Suprapubic skin (tissue), 4 donors: ENCODE data around the gene KLKB1. TPM values are rescaled to one million over a fixed set of nuclear protein-coding genes. Genes with fewer than 3 reads are reported as not detected.

Experiments
- DNase-seq, 2 donors: peaks; one replicate each; pipeline ENCODE4 v3.0.0-alpha.2; 2019; ENCODE audit warnings: low spot score in 2 of 2
- H3K27ac ChIP-seq: fragments of 200-600 bp; sonication (generic); one replicate; pipeline ENCODE4 v1.5.1; 2019
- H3K27me3 ChIP-seq: fragments of 200-600 bp; sonication (generic); one replicate; pipeline ENCODE4 v1.5.1; 2019
- H3K36me3 ChIP-seq: fragments of 200-600 bp; sonication (generic); one replicate; pipeline ENCODE4 v1.5.1; 2019
- H3K4me1 ChIP-seq: fragments of 200-600 bp; sonication (generic); one replicate; pipeline ENCODE4 v1.5.1; 2019
- H3K4me3 ChIP-seq: fragments of 200-600 bp; sonication (generic); one replicate; pipeline ENCODE4 v1.5.1; 2019; ENCODE audit warnings: mild to moderate bottlenecking
- H3K9me3 ChIP-seq: fragments of 200-600 bp; sonication (generic); one replicate; pipeline ENCODE4 v1.5.1; 2019
- CTCF ChIP-seq, 2 donors: fragments of 200-600 bp in 1 of 2; fragments of 450-650 bp in 1 of 2; sonication (generic) in 1 of 2; IDR thresholded peaks; one replicate each; pipeline ENCODE4 v1.5.1; 2016 to 2019; ENCODE audit warnings: antibody characterized with exemption in 2 of 2, mild to moderate bottlenecking in 1 of 2, moderate library complexity in 1 of 2
- EP300 ChIP-seq: sonication (generic); formaldehyde crosslinking; IDR thresholded peaks from one replicate; pipeline ENCODE4 v1.6.1; 2017; ENCODE audit warnings: antibody characterized with exemption
- POLR2A ChIP-seq, 2 donors: fragments of 450-650 bp; IDR thresholded peaks; one replicate each; pipeline ENCODE4 v1.6.1; 2017; ENCODE audit warnings: antibody characterized with exemption in 2 of 2, mild to moderate bottlenecking in 2 of 2, moderate library complexity in 2 of 2
- POLR2AphosphoS5 ChIP-seq, 3 donors: sonication (generic); formaldehyde crosslinking; IDR thresholded peaks; one replicate each; pipeline ENCODE4 v1.6.1; 2017; ENCODE audit warnings: antibody characterized with exemption in 3 of 3
- WGBS: methylation state at CpG from one replicate; pipeline ENCODE4 v1.1.5; 2018; 5-methylcytosine and 5-hydroxymethylcytosine counted together
- total RNA-seq, 4 donors: library from RNA; depleted of rRNA; stranded (reverse); fragments of >200 nt; gene quantifications; one replicate each; pipeline ENCODE4 v1.1.0, GENCODE V29; 2016

KLKB1 gene
- total RNA-seq, 4 donors from 2014 or later = not detected

GRCh38 chr4:186298031-186298647, 70.8 kb downstream of the KLKB1 start:
- H3K4me1 ChIP-seq = peaks cover 4% of the 10 kb centered on the region
- H3K9me3 ChIP-seq = no peaks in the 10 kb centered on the region
- no peaks in the 10 kb centered on the region for H3K36me3 ChIP-seq
- WGBS = 39% methylated on average over 16 of the region's 39 CpGs
- DNase-seq = no peak
- H3K27me3 ChIP-seq = peaks cover 26% of the 10 kb centered on the region
- H3K4me3 ChIP-seq = no peak overlapping the region
- no peak overlapping the region for H3K27ac ChIP-seq
- TF ChIP-seq POLR2A (IDR thresholded peaks at IDR 0.05) = no peak
- TF ChIP-seq CTCF (IDR thresholded peaks at IDR 0.05) = no peak

GRCh38 chr4:186299291-186299690, 72.0 kb downstream of the KLKB1 start:
- Histone ChIP-seq H3K27ac (no peak overlapping the region), H3K27me3 (peaks cover 26% of the 10 kb centered on the region), H3K4me1 (peaks cover 4% of the 10 kb centered on the region), H3K4me3 (no peak overlapping the region), H3K9me3 (no peaks in the 10 kb centered on the region), H3K36me3 (no peaks in the 10 kb centered on the region)
- no peak for TF ChIP-seq POLR2AphosphoS5 (IDR thresholded peaks at IDR 0.05)
- TF ChIP-seq EP300 = no peak
- no peak for TF ChIP-seq CTCF (IDR thresholded peaks at IDR 0.05)
- no peak for TF ChIP-seq POLR2A (IDR thresholded peaks at IDR 0.05)
- no peak for DNase-seq
- 76% methylated on average over 5 of the region's 5 CpGs for WGBS

- Histone ChIP-seq H3K4me3 (no peak overlapping the region), H3K27me3 (peaks cover 26% of the 10 kb centered on the region), H3K36me3 (no peaks in the 10 kb centered on the region), H3K27ac (no peak overlapping the region), H3K9me3 (no peaks in the 10 kb centered on the region), H3K4me1 (peaks cover 4% of the 10 kb centered on the region)
- no peak for DNase-seq
- TF ChIP-seq CTCF (IDR thresholded peaks at IDR 0.05) (no peak), POLR2A (IDR thresholded peaks at IDR 0.05) (no peak), EP300 (no peak), POLR2AphosphoS5 (IDR thresholded peaks at IDR 0.05) (no peak)
- WGBS = 81% methylated on average over 6 of the region's 6 CpGs
These were observed 73.5 kb downstream of the KLKB1 start for GRCh38 chr4:186300659-186301390.

GRCh38 chr4:186304216-186304615, 76.9 kb downstream of the KLKB1 start:
- H3K9me3 ChIP-seq = no peaks in the 10 kb centered on the region
- no peaks in the 10 kb centered on the region for H3K36me3 ChIP-seq
- H3K27me3 ChIP-seq = peaks cover 13% of the 10 kb centered on the region
- WGBS = 86% methylated on average over 5 of the region's 5 CpGs
- H3K27ac ChIP-seq = no peak overlapping the region
- H3K4me1 ChIP-seq = no peaks in the 10 kb centered on the region
- H3K4me3 ChIP-seq = no peak overlapping the region
- TF ChIP-seq CTCF (IDR thresholded peaks at IDR 0.05) (no peak), POLR2AphosphoS5 (IDR thresholded peaks at IDR 0.05) (no peak), POLR2A (IDR thresholded peaks at IDR 0.05) (no peak), EP300 (no peak)
- DNase-seq = no peak

GRCh38 chr4:186304866-186305505, 77.7 kb downstream of the KLKB1 start:
- 57% methylated on average over 13 of the region's 13 CpGs for WGBS
- peaks cover 13% of the 10 kb centered on the region for H3K27me3 ChIP-seq
- no peak overlapping the region for H3K27ac ChIP-seq
- H3K9me3 ChIP-seq = no peaks in the 10 kb centered on the region
- H3K36me3 ChIP-seq = no peaks in the 10 kb centered on the region
- no peak for TF ChIP-seq EP300
- no peak for TF ChIP-seq CTCF (IDR thresholded peaks at IDR 0.05)
- TF ChIP-seq POLR2AphosphoS5 (IDR thresholded peaks at IDR 0.05) = no peak
- TF ChIP-seq POLR2A (IDR thresholded peaks at IDR 0.05) = no peak
- H3K4me3 ChIP-seq = no peak overlapping the region
- no peaks in the 10 kb centered on the region for H3K4me1 ChIP-seq
- DNase-seq = no peak
